GM13976 (cell line): ENCODE data around the gene DHX30.

ENCODE experiments used
- DNase-seq: peaks from one replicate; pipeline ENCODE4 v3.0.0; 2012; ENCODE audit warnings: low spot score
- CTCF ChIP-seq: IDR thresholded peaks from 2 replicates; pipeline ENCODE4 v1.5.1; 2012; ENCODE audit warnings: borderline replicate concordance, mild to moderate bottlenecking; ENCODE audit not compliant: insufficient read depth; ENCODE audit errors: extremely low read depth, missing control alignments, control extremely low read depth
- in situ Hi-C: fragments of 300-500 bp; cut with MboI; formaldehyde crosslinking; loops from one replicate; pipeline ENCODE4 v1.12.0; 2022; ENCODE audit warnings: low sequenced_read_pairs, mixed read lengths, inconsistent platforms; ENCODE audit not compliant: unreplicated experiment

The DHX30 gene

GRCh38 chr3:47772788-47773187 lies 30.1 kb upstream of the DHX30 start:
- TF ChIP-seq CTCF: no peak
- in situ Hi-C loops: no loop called here
- no peak for DNase-seq

GRCh38 chr3:47778746-47779145 lies 24.2 kb upstream of the DHX30 start:
- in situ Hi-C loops: no loop called here
- DNase-seq: no peak
- TF ChIP-seq CTCF: no peak

GRCh38 chr3:47780741-47781684 lies 21.9 kb upstream of the DHX30 start:
- TF ChIP-seq CTCF: no peak

GRCh38 chr3:47781685-47782445 lies 21.1 kb upstream of the DHX30 start, which contains the start of gene SMARCC1:
TSS of gene SMARCC1 (minus strand) at chr3:47781893. CDS start at chr3:47781797, 96 bp downstream.
- in situ Hi-C loops: no loop called here
- TF ChIP-seq CTCF: no peak
- peak; percentile 98 for DNase-seq

More at GRCh38 chr3:47780741-47781684, 21.9 kb upstream of the DHX30 start:
- in situ Hi-C loops: no loop called here
- DNase-seq: peak; percentile 76

- DNase-seq: no peak
- in situ Hi-C loops: no loop called here
- TF ChIP-seq CTCF: no peak
These were observed 20.3 kb upstream of the DHX30 start for GRCh38 chr3:47782446-47783308.

- in situ Hi-C loops: no loop called here
- no peak for DNase-seq
- TF ChIP-seq CTCF: no peak
These were observed 19.3 kb upstream of the DHX30 start for GRCh38 chr3:47783673-47784072.
